Erythroblast (primary cell): ENCODE results near the gene JMJD7.
A peak's percentile ranks its signal among the peaks of the same experiment; 100 is the strongest.

Experiments
- DNase-seq, 2 experiments: peaks; one replicate each; lab custom pipeline; 2025; lab: John Stamatoyannopoulos, UW
- GATA1 ChIP-seq: IDR thresholded peaks from 2 replicates; pipeline ENCODE4 v1.6.1; 2011; ENCODE audit warnings: low read depth, mild to moderate bottlenecking, control low read depth, low read length, moderate library complexity
- POLR2A ChIP-seq: IDR thresholded peaks from 2 replicates; pipeline ENCODE4 v1.6.1; 2011; ENCODE audit warnings: mild to moderate bottlenecking, low read length

Gene JMJD7

DNA sequence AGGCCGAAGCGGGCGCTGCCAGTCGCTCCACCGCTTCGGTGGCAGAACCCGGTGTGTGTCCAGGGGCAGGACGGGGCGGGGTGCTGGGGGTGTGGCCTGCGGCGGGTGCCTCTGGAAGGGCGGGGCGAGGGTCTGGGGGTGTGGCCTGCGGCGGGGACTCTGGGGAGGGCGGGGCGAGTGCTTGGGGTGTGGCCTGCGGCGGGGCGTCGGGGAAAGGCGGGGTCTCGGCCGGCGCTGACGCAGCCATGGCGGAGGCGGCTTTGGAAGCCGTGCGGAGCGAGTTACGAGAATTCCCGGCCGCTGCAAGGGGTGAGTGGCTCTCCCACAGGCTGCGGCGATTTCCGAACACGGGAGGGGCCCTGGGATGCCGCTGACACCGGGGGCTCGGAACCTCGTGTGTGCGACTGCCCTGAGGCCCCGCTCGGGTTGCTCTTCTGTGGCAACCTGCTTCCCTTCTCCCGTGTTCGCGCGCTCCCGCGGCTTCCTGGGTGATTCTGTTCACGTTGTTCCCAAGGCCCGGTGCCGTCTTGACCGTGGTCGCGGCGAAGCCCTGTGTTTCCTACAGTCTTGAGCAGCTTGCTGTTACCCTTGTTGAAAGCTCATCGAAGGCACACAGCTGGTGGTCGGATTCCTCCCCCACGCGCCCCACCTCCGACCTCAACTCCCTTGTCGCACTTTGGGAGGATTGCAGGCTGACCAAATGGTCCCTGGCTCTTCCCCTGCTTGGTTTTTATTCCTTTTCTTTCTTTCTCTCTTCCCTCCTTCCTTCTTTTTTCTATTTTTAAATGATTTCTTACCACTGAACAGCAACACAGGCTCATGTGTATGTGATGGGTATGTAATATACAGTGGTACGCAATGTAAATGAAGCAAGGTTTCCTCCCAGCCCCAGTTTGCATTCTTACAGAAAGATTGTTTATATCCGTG lies at the start of gene JMJD7:
Gene JMJD7, plus strand, starts transcription at position 213 of the 927 bp plus-strand sequence. Its CDS starts 33 bp downstream, at position 246.
- DNase-seq: peak; percentile 90 to 96
- no peak for TF ChIP-seq GATA1
- peak; percentile 52 for TF ChIP-seq POLR2A

- DNase-seq: no peak
- TF ChIP-seq GATA1 (no peak), POLR2A (no peak)
Observed at GRCh38 chr15:41778521-41778920, 49.4 kb upstream of the JMJD7 start.

DNA sequence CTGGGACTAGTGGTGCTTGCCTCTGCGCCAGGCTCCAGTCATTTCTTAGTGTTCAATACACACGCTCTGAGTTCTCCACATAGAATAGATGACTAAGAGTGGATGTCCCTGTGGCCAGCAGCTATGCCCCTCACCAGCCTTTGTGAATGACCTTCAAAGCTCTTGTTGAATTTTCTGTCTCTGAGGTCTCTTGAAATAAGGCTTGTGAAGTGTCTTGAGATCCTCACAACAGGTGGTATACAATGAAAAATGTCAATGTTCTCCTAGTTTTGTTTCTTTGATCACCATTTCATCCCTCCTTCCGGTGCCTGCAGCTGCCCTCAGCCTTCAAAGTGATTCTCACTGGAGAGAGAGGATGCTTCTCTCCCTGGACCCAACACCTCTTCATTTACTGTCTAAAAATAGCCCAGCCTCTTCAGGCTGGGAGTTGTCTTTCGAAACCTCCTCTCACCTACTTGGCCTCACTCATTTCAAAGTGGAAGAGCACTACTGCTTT lies 48.2 kb upstream of the JMJD7 start:
- no peak for DNase-seq
- no peak for TF ChIP-seq POLR2A
- TF ChIP-seq GATA1: no peak

DNA sequence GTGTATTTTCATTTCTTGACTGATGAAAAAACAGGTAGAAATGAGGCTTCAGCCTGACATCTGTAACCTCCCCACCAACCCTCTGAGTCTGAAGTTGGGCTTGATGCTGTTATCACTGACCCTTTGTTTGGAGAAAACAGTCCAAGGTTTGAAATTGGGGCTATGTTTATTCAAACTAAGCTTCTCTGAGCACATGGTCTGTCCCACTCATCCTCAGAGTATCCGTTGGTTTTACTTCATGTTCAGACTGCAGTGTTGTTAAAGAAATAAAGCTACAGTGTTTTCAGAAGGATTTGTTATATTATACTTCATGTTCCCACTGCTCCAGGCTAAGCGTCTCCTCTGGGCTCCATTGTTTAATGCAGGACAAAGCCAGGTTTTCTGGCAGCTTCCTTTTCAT lies 47.6 kb upstream of the JMJD7 start:
- no peak for DNase-seq
- TF ChIP-seq GATA1 (no peak), POLR2A (no peak)

GRCh38 chr15:41780727-41781126 lies 47.2 kb upstream of the JMJD7 start:
- no peak for DNase-seq
- TF ChIP-seq GATA1 (no peak), POLR2A (no peak)

DNA sequence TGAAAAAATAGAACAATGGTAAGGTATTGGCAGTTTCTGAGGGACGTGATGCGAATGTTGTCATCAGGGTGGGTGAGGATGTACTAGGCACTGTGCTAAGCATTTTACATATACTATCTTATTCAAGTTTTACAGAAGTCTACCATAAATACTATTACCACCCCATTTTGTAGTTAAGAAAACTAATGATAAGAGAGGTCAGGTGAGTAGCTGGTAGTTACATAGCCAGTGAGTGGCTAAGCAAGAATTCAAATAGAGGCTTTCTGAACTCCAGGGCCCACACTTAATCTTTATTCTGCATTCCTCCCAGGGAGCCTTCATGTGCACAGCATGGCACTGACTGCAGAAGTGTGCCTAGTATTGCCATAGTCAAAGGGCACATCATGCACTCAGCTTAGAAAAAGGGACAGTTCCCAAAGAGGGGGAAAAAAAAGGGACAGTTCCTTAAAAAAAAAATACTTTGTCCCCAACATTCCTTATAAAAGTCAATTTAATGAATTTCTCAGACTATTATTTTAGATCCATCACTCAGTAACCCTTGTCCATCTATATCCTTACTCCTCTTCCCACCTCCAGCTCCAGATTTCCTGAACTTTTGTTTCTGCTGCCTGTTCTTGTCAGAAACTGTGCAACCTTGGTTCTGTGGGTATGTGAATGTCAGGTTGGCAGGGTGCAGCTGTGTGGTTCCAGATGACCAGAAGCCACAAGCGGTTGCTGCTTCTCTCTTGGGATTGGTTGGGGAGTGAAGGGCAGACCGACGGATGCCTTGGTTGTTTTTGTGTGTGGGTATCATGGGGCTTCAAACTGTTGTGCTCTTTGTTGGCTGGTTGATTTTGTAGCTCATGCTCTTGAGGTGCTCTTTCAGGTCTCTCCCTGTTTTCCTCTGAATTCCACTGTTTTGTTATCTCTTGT lies 45.3 kb upstream of the JMJD7 start:
- TF ChIP-seq GATA1 (no peak), POLR2A (no peak)
- no peak for DNase-seq

DNA sequence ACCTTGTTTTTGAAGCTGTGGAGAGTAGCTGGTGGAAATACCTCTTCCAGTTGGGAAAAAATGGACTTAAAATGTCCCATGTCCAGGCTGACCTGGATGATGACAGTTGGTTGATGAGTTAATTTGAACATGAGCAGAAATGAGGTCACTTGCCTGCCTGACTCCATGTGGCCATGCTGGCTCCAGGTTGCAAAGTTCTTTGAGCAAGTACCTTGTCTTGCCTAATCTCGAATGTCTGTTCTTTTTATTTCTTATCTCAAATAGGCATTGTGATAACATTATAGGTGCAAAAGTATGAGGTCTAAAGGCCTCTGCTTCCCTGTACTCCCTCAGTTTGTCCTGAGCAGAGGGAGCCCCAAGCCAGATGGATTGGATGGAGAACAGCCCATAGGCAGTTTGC lies 44.6 kb upstream of the JMJD7 start:
- DNase-seq: no peak
- no peak for TF ChIP-seq POLR2A
- no peak for TF ChIP-seq GATA1

DNA sequence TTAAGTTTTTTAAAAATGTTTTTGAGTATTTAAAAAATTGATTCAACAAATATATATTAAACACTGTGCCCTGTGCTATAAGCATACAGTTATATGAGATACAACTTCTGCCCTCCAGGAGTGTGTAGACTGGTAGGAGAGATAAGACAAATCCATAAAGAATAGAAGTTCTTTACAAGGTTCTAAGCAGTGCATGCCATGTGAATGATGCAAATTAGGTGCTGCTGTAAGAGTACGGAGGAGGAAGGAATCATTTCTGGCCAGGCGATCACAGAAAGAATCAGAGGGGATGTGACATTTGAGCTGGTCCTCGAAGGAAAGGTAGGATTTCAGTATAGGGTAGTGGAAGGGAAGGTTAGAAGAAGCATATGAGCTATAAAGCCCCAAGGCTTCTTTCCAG lies 39.6 kb upstream of the JMJD7 start:
- no peak for DNase-seq
- TF ChIP-seq POLR2A (no peak), GATA1 (no peak)

- DNase-seq: peak; percentile 46 to 69
- TF ChIP-seq POLR2A (no peak), GATA1 (no peak)
Observed at GRCh38 chr15:41789236-41789635, 38.7 kb upstream of the JMJD7 start.

DNA sequence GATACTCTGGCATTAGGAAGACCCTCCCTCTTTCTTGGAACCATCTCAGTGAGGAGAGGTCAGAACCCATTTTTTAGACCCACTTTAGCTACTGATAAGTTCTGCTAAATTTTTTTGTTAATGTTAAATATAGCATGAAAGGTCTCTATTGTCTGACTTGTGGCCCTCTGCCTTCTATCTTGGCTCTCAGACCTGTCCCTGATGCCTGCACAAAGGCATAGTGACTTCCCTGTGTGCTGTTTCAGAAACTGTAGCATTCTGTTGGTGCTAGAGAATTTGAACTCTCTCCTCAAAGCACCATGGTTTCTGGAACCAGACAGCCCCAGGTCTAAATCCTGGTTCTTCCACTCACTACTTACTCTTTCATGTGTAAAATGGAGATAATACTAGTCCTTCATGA lies 38.2 kb upstream of the JMJD7 start:
- TF ChIP-seq POLR2A (no peak), GATA1 (no peak)
- DNase-seq: no peak

GRCh38 chr15:41790169-41790568 lies 37.7 kb upstream of the JMJD7 start:
- peak; percentile 18 to 55 for DNase-seq
- TF ChIP-seq GATA1 (no peak), POLR2A (no peak)

- TF ChIP-seq GATA1: no peak
- TF ChIP-seq POLR2A: no peak
- peak in 1 of 2 experiments; percentile 53 for DNase-seq
Observed at GRCh38 chr15:41790756-41791546, 36.9 kb upstream of the JMJD7 start.

GRCh38 chr15:41791547-41791937 lies 36.4 kb upstream of the JMJD7 start:
- TF ChIP-seq POLR2A: no peak
- TF ChIP-seq GATA1: no peak
- DNase-seq: no peak
